MM.1S (cell line): Measurements from ENCODE around the gene VAPB.

ENCODE experiments used
- DNase-seq: peaks from one replicate; pipeline ENCODE4 v3.0.0-alpha.2; 2015
- H2AFZ ChIP-seq: fragments of 300-600 bp; sonication (generic); 2 replicates; pipeline ENCODE4 v1.6.0; 2016; ENCODE audit warnings: antibody characterized with exemption, low read length
- H3F3A ChIP-seq: fragments of 300-600 bp; sonication (generic); 2 replicates; pipeline ENCODE4 v1.6.1; 2016; ENCODE audit warnings: mild to moderate bottlenecking, antibody characterized with exemption, low read length, moderate library complexity, mixed read lengths; ENCODE audit not compliant: insufficient read depth
- H3K27ac ChIP-seq: fragments of 300-600 bp; sonication (generic); 2 replicates; pipeline ENCODE4 v1.5.1; 2016; ENCODE audit warnings: mild to moderate bottlenecking, low read length
- H3K27me3 ChIP-seq: fragments of 300-600 bp; sonication (generic); replicated peaks from 2 replicates; pipeline ENCODE4 v1.6.0; 2016; ENCODE audit warnings: low read length; ENCODE audit not compliant: insufficient read depth
- H3K36me3 ChIP-seq: fragments of 300-600 bp; sonication (generic); replicated peaks from 2 replicates; pipeline ENCODE4 v1.6.1; 2016; ENCODE audit warnings: mild to moderate bottlenecking, low read length, mixed read lengths; ENCODE audit not compliant: insufficient read depth
- H3K4me1 ChIP-seq: fragments of 300-600 bp; sonication (generic); 2 replicates; pipeline ENCODE4 v1.6.1; 2016; ENCODE audit warnings: low read length, mixed read lengths
- H3K4me2 ChIP-seq: fragments of 300-600 bp; sonication (generic); 2 replicates; pipeline ENCODE4 v1.6.0; 2016; ENCODE audit warnings: low read depth, low read length
- H3K4me3 ChIP-seq: fragments of 300-600 bp; sonication (generic); 2 replicates; pipeline ENCODE4 v1.5.1; 2016; ENCODE audit warnings: low read length, mixed read lengths
- H3K79me2 ChIP-seq: fragments of 300-600 bp; sonication (generic); 2 replicates; pipeline ENCODE4 v1.6.1; 2016; ENCODE audit warnings: mixed run types, low read length, mixed read lengths
- H3K9ac ChIP-seq: fragments of 300-600 bp; sonication (generic); 2 replicates; pipeline ENCODE4 v1.6.1; 2016; ENCODE audit warnings: low read length, mixed read lengths
- H3K9me2 ChIP-seq: fragments of 300-600 bp; sonication (generic); replicated peaks from 2 replicates; pipeline ENCODE4 v1.6.1; 2016; ENCODE audit warnings: mild to moderate bottlenecking, low read length, mixed read lengths; ENCODE audit not compliant: insufficient read depth
- H3K9me3 ChIP-seq: fragments of 300-600 bp; sonication (generic); replicated peaks from 2 replicates; pipeline ENCODE4 v1.6.1; 2016; ENCODE audit warnings: mild to moderate bottlenecking, low read length, mixed read lengths; ENCODE audit not compliant: insufficient read depth
- H4K20me1 ChIP-seq: fragments of 300-600 bp; sonication (generic); 2 replicates; pipeline ENCODE4 v1.6.1; 2016; ENCODE audit warnings: mild to moderate bottlenecking, low read length, moderate library complexity, mixed read lengths; ENCODE audit not compliant: insufficient read depth
- EZH2 ChIP-seq: fragments of 300-600 bp; sonication (generic); optimal IDR thresholded peaks from 2 replicates; pipeline ENCODE3; 2017; ENCODE audit warnings: low read depth, mild to moderate bottlenecking, antibody characterized with exemption, low read length, mixed read lengths
- EZH2phosphoT487 ChIP-seq: fragments of 300-600 bp; sonication (generic); IDR thresholded peaks from 2 replicates; pipeline ENCODE4 v1.6.1; 2018; ENCODE audit warnings: antibody characterized with exemption, low read length
- TF ChIP-seq, protein P1 (sequence below): fragments of 300-600 bp; sonication (generic); IDR thresholded peaks from 2 replicates; pipeline ENCODE4 v1.5.1; 2016; ENCODE audit warnings: antibody characterized with exemption, low read length, mixed read lengths

The VAPB gene

DNA sequence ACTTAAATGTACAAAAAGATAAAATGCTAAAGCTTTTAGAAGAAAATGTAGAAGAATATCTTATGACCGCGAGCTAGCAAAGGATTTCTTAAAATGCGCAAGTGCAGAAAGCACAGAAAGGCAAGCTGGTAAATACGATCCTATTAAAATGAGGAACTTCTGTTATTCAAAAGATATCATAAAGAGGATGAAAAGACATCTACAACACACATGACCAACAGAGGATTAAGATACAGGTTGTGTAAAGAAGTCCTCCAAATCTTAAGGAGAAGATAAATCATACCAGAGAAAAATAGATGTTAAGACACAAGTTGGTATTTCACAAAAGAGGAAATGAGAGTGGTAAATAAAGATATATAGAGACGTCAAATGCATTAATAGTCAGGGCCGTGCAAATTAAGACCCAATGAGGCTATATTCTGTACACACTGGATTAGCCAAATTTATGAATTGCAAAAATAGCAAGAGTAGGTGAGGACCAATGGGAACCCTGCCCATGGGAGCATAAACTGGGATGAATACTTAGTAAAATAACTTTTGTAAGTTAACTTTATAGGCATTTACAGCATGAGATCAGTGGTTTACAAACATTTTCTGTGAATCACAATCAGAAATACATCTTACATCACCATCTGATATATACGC, 103.2 kb downstream of the VAPB start:
- Histone ChIP-seq H3K9me3 (no peaks in the 10 kb centered on the region), H4K20me1 (no peaks in the 10 kb centered on the region), H3K4me2 (no peak overlapping the region), H3K9me2 (no peaks in the 10 kb centered on the region), H3K27me3 (no peaks in the 10 kb centered on the region), H3K36me3 (no peaks in the 10 kb centered on the region), H3F3A (no peaks in the 10 kb centered on the region), H3K27ac (no peak overlapping the region), H3K4me1 (no peaks in the 10 kb centered on the region), H3K9ac (no peak overlapping the region), H3K4me3 (no peak overlapping the region), H3K79me2 (no peaks in the 10 kb centered on the region), H2AFZ (no peak overlapping the region)
- TF ChIP-seq EZH2phosphoT487 (no peak), EZH2 (no peak)
- TF ChIP-seq, protein P1, sequence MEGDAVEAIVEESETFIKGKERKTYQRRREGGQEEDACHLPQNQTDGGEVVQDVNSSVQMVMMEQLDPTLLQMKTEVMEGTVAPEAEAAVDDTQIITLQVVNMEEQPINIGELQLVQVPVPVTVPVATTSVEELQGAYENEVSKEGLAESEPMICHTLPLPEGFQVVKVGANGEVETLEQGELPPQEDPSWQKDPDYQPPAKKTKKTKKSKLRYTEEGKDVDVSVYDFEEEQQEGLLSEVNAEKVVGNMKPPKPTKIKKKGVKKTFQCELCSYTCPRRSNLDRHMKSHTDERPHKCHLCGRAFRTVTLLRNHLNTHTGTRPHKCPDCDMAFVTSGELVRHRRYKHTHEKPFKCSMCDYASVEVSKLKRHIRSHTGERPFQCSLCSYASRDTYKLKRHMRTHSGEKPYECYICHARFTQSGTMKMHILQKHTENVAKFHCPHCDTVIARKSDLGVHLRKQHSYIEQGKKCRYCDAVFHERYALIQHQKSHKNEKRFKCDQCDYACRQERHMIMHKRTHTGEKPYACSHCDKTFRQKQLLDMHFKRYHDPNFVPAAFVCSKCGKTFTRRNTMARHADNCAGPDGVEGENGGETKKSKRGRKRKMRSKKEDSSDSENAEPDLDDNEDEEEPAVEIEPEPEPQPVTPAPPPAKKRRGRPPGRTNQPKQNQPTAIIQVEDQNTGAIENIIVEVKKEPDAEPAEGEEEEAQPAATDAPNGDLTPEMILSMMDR, result no peak
- DNase-seq, result no peak

DNA sequence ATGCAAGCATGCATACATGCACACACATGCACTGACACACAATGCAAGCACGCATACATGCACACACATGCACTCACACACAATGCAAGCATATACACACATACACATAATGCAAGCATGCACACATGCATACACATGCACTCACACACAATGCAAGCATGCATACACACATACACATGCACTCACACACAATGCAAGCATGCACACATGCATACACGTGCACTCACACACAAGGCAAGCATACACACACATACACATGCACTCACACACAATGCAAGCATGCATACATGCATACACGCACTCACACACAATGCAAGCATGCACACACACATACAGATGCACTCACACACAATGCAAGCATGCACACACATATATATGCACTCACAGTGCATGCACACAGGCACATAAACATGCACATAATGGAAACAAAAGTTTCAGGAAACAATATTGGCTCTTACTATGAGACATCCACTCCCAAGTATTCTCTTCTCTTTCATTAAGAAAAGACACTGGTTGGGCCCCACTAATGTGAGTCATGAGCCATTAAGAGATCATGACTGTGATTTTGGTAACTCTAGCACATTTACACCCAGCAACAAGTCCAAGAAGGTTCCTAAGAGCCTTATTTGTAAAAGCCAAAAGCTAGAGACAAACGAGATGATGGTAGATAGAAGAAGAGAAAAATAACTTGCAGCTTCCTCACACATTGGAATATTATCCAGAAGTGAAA, 103.9 kb downstream of the VAPB start:
- Histone ChIP-seq H3K4me1 (no peaks in the 10 kb centered on the region), H3K27me3 (no peaks in the 10 kb centered on the region), H3K4me2 (no peak overlapping the region), H3K9ac (no peak overlapping the region), H3K36me3 (no peaks in the 10 kb centered on the region), H3K4me3 (no peak overlapping the region), H3K27ac (no peak overlapping the region), H4K20me1 (no peaks in the 10 kb centered on the region), H3F3A (no peaks in the 10 kb centered on the region), H3K9me3 (no peaks in the 10 kb centered on the region), H3K9me2 (no peaks in the 10 kb centered on the region), H2AFZ (no peak overlapping the region), H3K79me2 (no peaks in the 10 kb centered on the region)
- DNase-seq, result no peak
- TF ChIP-seq, protein P1, result no peak
- TF ChIP-seq EZH2phosphoT487 (no peak), EZH2 (no peak)

DNA sequence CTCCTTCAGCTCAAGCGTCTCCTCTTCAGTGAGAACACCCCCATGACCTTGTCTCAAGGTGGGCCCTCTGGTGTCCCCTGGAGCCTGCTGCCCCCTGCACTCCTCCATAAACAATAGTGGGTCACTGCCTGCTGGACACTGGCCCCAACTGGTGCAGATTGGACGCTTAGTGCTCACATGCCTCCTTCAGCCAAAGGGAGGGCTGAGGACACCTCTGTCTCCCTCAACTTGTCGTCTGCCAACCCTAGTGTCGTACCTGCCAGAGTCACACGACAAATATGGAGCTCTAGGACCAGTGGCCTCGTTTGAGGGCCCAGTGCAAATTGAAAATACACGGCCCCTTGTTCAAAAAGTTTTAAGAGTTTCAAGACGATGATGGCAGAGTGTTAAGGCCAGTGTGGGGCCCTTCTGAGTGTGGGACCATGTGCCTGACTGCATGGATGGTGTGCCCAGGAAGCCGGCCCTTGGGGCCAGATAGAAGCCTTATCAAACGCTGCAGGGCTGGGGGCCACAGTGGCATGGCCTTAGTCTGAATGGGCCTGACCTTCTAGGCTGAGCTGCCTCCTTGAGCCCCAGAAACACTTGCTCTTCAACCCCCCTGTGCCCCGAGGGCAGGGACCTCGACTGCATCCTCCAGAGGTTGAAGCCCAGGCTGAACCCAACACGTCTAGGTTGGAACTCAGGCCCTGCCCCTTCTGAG, 106.0 kb downstream of the VAPB start:
- H3K4me1 ChIP-seq, result no peaks in the 10 kb centered on the region
- no peaks in the 10 kb centered on the region for H3K9me3 ChIP-seq
- H3K27ac ChIP-seq, result no peak overlapping the region
- no peaks in the 10 kb centered on the region for H3F3A ChIP-seq
- H2AFZ ChIP-seq, result no peak overlapping the region
- H4K20me1 ChIP-seq, result no peaks in the 10 kb centered on the region
- DNase-seq, result no peak
- no peaks in the 10 kb centered on the region for H3K36me3 ChIP-seq
- H3K9ac ChIP-seq, result no peak overlapping the region
- H3K27me3 ChIP-seq, result peaks cover 18% of the 10 kb centered on the region
- no peaks in the 10 kb centered on the region for H3K9me2 ChIP-seq
- no peak for TF ChIP-seq EZH2
- TF ChIP-seq EZH2phosphoT487, result no peak
- TF ChIP-seq, protein P1, result no peak
- no peak overlapping the region for H3K4me2 ChIP-seq
- H3K4me3 ChIP-seq, result no peak overlapping the region
- no peaks in the 10 kb centered on the region for H3K79me2 ChIP-seq
